Activated CD8-positive, alpha-beta memory T cell treated with anti-CD3 and anti-CD28 coated beads for 24 hours (primary cell): ENCODE results near the gene FCF1.
"Not testable (repeated sequence)": the region's sequence is repeated elsewhere in the genome, so short reads cannot be mapped to it uniquely, and the experiment has no call there.

ENCODE experiments used
- DNase-seq: peaks from one replicate; pipeline ENCODE4 v3.0.0-alpha.2; 2020

Gene FCF1

GRCh38 chr14:74703043-74703442 is 9.9 kb upstream of the FCF1 start:
- DNase-seq = no peak

- DNase-seq = no peak
These were observed 8.3 kb upstream of the FCF1 start for GRCh38 chr14:74704656-74705055.

GRCh38 chr14:74705613-74706500 is 7.1 kb upstream of the FCF1 start:
- DNase-seq = no peak

GRCh38 chr14:74710480-74710879 is 2.5 kb upstream of the FCF1 start:
- no peak for DNase-seq

GRCh38 chr14:74711651-74712050 is 1.3 kb upstream of the FCF1 start:
- no peak for DNase-seq

GRCh38 chr14:74713395-74713735 is 421 bp downstream of the FCF1 start:
- no peak for DNase-seq

- no peak for DNase-seq
These were observed 7.6 kb downstream of the FCF1 start for GRCh38 chr14:74720526-74720925.

GRCh38 chr14:74723134-74723533 is 10.2 kb downstream of the FCF1 start:
- DNase-seq = no peak

GRCh38 chr14:74732387-74732786 is 19.4 kb downstream of the FCF1 start:
- DNase-seq = no peak

GRCh38 chr14:74733221-74733620 is 20.3 kb downstream of the FCF1 start:
- no peak for DNase-seq

GRCh38 chr14:74735125-74735524 is 22.2 kb downstream of the FCF1 start:
- no peak for DNase-seq

- no peak for DNase-seq
These were observed 24.9 kb downstream of the FCF1 start for GRCh38 chr14:74737753-74738325.

GRCh38 chr14:74739293-74740030 is 26.5 kb downstream of the FCF1 start:
- no peak for DNase-seq

GRCh38 chr14:74747237-74747636 is 34.3 kb downstream of the FCF1 start:
- DNase-seq = no peak

- no peak for DNase-seq
These were observed 41.2 kb downstream of the FCF1 start for GRCh38 chr14:74754157-74754556.

- DNase-seq = no peak
These were observed 42.0 kb downstream of the FCF1 start for GRCh38 chr14:74754899-74755298.

- no peak for DNase-seq
These were observed 43.4 kb downstream of the FCF1 start for GRCh38 chr14:74756326-74756725.

- DNase-seq = not testable (repeated sequence)
These were observed 45.6 kb downstream of the FCF1 start for GRCh38 chr14:74758505-74758904.

- peak; percentile 94 for DNase-seq
These were observed 50.2 kb downstream of the FCF1 start, which contains the start of gene YLPM1 for GRCh38 chr14:74762917-74763802. Gene YLPM1 (plus strand): TSS chr14:74763316. CDS start chr14:74763490, 174 bp downstream.

- peak; percentile 62 for DNase-seq
These were observed 51.0 kb downstream of the FCF1 start for GRCh38 chr14:74763803-74764531.

GRCh38 chr14:74765721-74766120 is 52.8 kb downstream of the FCF1 start:
- no peak for DNase-seq

- DNase-seq = no peak
These were observed 58.5 kb downstream of the FCF1 start for GRCh38 chr14:74771399-74771798.
